Parathyroid adenoma (tissue), 2 donors: ENCODE data around the gene BCL11A.

Experiments used
- H2AFZ ChIP-seq: fragments of 300-600 bp; sonication (generic); one replicate; pipeline ENCODE4 v1.7.0; 2017; ENCODE audit warnings: antibody characterized with exemption, mild to moderate bottlenecking
- H3K27ac ChIP-seq: fragments of 300-600 bp; sonication (generic); one replicate; pipeline ENCODE4 v1.7.0; 2017
- H3K27me3 ChIP-seq: fragments of 300-600 bp; sonication (generic); one replicate; pipeline ENCODE4 v1.7.0; 2017; ENCODE audit warnings: low read length; ENCODE audit not compliant: control insufficient read depth, insufficient read depth
- H3K36me3 ChIP-seq: fragments of 300-600 bp; sonication (generic); one replicate; pipeline ENCODE4 v1.7.0; 2017; ENCODE audit warnings: low read length; ENCODE audit not compliant: control insufficient read depth, insufficient read depth
- H3K4me1 ChIP-seq: fragments of 300-600 bp; sonication (generic); one replicate; pipeline ENCODE4 v1.7.0; 2017; ENCODE audit warnings: control low read depth
- H3K4me2 ChIP-seq: fragments of 300-600 bp; sonication (generic); one replicate; pipeline ENCODE4 v1.7.0; 2017; ENCODE audit warnings: low read length
- H3K4me3 ChIP-seq: fragments of 300-600 bp; sonication (generic); one replicate; pipeline ENCODE4 v1.7.0; 2017; ENCODE audit warnings: low read depth, low read length
- H3K79me2 ChIP-seq: fragments of 300-600 bp; sonication (generic); one replicate; pipeline ENCODE4 v1.7.0; 2017; ENCODE audit warnings: control low read depth
- H3K9ac ChIP-seq: fragments of 300-600 bp; sonication (generic); one replicate; pipeline ENCODE4 v1.7.0; 2017; ENCODE audit warnings: mild to moderate bottlenecking
- H3K9me3 ChIP-seq: fragments of 300-600 bp; sonication (generic); one replicate; pipeline ENCODE4 v1.7.0; 2017; ENCODE audit warnings: low read length; ENCODE audit not compliant: control insufficient read depth
- TF ChIP-seq, protein P1 (sequence below): fragments of 300-600 bp; sonication (generic); IDR thresholded peaks from one replicate; pipeline ENCODE4 v1.7.0; 2017; ENCODE audit warnings: antibody characterized with exemption, mild to moderate bottlenecking
- donor health status: primary hyperparathyroidism.

The BCL11A gene

GRCh38 chr2:60495041-60495625 is 58.3 kb downstream of the BCL11A start:
- Histone ChIP-seq H2AFZ (no peak overlapping the region), H3K4me3 (no peak overlapping the region), H3K9me3 (no peaks in the 10 kb centered on the region), H3K27me3 (no peaks in the 10 kb centered on the region), H3K36me3 (no peaks in the 10 kb centered on the region), H3K79me2 (no peaks in the 10 kb centered on the region), H3K4me1 (no peaks in the 10 kb centered on the region), H3K9ac (no peak overlapping the region), H3K27ac (no peak overlapping the region), H3K4me2 (no peak overlapping the region)
- TF ChIP-seq, protein P1, sequence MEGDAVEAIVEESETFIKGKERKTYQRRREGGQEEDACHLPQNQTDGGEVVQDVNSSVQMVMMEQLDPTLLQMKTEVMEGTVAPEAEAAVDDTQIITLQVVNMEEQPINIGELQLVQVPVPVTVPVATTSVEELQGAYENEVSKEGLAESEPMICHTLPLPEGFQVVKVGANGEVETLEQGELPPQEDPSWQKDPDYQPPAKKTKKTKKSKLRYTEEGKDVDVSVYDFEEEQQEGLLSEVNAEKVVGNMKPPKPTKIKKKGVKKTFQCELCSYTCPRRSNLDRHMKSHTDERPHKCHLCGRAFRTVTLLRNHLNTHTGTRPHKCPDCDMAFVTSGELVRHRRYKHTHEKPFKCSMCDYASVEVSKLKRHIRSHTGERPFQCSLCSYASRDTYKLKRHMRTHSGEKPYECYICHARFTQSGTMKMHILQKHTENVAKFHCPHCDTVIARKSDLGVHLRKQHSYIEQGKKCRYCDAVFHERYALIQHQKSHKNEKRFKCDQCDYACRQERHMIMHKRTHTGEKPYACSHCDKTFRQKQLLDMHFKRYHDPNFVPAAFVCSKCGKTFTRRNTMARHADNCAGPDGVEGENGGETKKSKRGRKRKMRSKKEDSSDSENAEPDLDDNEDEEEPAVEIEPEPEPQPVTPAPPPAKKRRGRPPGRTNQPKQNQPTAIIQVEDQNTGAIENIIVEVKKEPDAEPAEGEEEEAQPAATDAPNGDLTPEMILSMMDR: no peak

DNA sequence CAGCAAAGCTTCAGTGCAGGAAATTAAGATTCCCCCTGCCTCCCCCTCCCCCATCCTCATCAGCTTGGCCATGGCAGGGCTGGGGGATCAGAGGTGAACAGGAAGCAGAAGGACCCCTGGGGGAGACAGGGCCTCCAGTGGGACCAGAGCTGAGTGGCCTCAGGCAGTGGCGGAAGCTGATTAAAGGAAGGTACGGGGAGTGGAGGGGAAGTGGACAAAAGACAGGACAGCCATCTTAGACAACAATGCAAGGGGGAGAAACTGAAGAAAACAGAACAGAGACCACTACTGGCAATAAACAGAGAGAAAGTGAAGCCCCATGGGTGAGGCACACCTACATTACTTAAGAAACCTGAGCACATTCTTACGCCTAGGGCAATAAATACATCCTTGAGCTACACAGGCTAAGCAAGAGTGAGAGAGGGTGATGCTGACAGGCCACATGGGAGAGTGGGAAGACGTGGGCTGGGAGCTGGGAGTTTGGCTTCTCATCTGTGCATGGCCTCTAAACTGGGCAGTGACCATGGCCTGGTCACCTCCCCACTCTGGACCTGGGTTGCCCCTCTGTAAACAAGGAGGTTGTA is 59.6 kb downstream of the BCL11A start:
- Histone ChIP-seq H3K9me3 (no peaks in the 10 kb centered on the region), H3K27ac (no peak overlapping the region), H3K4me1 (no peaks in the 10 kb centered on the region), H2AFZ (no peak overlapping the region), H3K9ac (no peak overlapping the region), H3K4me3 (no peak overlapping the region), H3K4me2 (no peak overlapping the region), H3K27me3 (no peaks in the 10 kb centered on the region), H3K79me2 (no peaks in the 10 kb centered on the region), H3K36me3 (no peaks in the 10 kb centered on the region)
- TF ChIP-seq, protein P1: no peak

- H3K79me2 ChIP-seq: no peaks in the 10 kb centered on the region
- TF ChIP-seq, protein P1: no peak
- no peaks in the 10 kb centered on the region for H3K9me3 ChIP-seq
- no peak overlapping the region for H2AFZ ChIP-seq
- no peak overlapping the region for H3K27ac ChIP-seq
- H3K4me2 ChIP-seq: no peak overlapping the region
- no peaks in the 10 kb centered on the region for H3K27me3 ChIP-seq
- no peak overlapping the region for H3K9ac ChIP-seq
- H3K4me3 ChIP-seq: no peak overlapping the region
- no peaks in the 10 kb centered on the region for H3K4me1 ChIP-seq
- no peaks in the 10 kb centered on the region for H3K36me3 ChIP-seq
Observed at GRCh38 chr2:60492548-60492947, 60.9 kb downstream of the BCL11A start.

- Histone ChIP-seq H3K4me2 (no peak overlapping the region), H3K27me3 (no peaks in the 10 kb centered on the region), H3K9ac (no peak overlapping the region), H3K79me2 (no peaks in the 10 kb centered on the region), H3K27ac (no peak overlapping the region), H3K4me1 (no peaks in the 10 kb centered on the region), H3K4me3 (no peak overlapping the region), H2AFZ (no peak overlapping the region), H3K9me3 (no peaks in the 10 kb centered on the region), H3K36me3 (no peaks in the 10 kb centered on the region)
- TF ChIP-seq, protein P1: no peak
Observed at GRCh38 chr2:60490848-60491247, 62.6 kb downstream of the BCL11A start.

DNA sequence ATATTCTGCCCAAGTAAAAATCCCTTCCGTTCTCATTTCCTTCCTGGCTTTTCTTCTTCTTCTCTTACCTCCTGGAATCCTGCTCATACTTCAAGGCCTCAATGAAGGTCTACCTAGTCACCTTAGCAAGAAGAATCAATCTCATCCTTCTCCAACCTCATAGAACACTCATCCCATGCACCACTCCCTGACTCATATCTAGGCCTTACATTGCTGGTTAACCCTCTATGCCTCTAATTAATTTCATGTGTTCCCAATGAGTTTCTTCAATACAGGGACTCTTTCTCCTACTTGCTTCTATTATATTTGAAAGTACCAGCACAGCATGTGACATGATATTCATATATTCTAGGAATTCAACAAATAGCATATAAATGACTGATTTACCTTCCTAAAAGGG is 63.0 kb downstream of the BCL11A start:
- Histone ChIP-seq H3K9ac (no peak overlapping the region), H3K79me2 (no peaks in the 10 kb centered on the region), H3K4me3 (no peak overlapping the region), H3K4me2 (no peak overlapping the region), H3K9me3 (no peaks in the 10 kb centered on the region), H3K27me3 (no peaks in the 10 kb centered on the region), H2AFZ (no peak overlapping the region), H3K36me3 (no peaks in the 10 kb centered on the region), H3K27ac (no peak overlapping the region), H3K4me1 (no peaks in the 10 kb centered on the region)
- TF ChIP-seq, protein P1: no peak
